GM21381 (cell line): ENCODE results near the gene CDC5L.
"Not testable (repeated sequence)": the region's sequence is repeated elsewhere in the genome, so short reads cannot be mapped to it uniquely, and the experiment has no call there.

ENCODE experiments used
- ATAC-seq: cut with Tn5 transposase; IDR thresholded peaks from one replicate; pipeline ENCODE4 v1.9.1; 2021; ENCODE audit warnings: mild to moderate bottlenecking, moderate library complexity; ENCODE audit not compliant: unreplicated experiment

Gene CDC5L

DNA sequence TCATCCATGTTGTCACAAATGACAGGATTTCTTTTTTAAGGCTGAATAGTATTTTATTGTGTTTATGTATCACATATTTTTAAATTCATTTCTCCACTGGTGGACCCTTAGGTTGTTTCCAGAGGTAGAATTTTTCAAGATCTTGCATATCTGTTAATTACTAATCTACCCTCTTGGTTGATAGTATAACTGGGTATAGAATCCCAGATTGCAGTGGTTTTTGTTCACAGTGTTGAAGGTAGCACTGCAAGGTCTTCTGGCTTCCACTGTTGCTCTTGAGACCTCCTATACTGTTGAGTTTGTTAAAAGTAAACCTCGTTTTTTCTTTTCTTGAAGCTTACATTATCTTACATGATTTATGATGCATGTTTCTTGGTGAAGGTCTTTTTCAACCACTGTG lies 22.9 kb downstream of the CDC5L start:
- no peak for ATAC-seq

GRCh38 chr6:44411141-44411540 lies 23.6 kb downstream of the CDC5L start:
- ATAC-seq: no peak

DNA sequence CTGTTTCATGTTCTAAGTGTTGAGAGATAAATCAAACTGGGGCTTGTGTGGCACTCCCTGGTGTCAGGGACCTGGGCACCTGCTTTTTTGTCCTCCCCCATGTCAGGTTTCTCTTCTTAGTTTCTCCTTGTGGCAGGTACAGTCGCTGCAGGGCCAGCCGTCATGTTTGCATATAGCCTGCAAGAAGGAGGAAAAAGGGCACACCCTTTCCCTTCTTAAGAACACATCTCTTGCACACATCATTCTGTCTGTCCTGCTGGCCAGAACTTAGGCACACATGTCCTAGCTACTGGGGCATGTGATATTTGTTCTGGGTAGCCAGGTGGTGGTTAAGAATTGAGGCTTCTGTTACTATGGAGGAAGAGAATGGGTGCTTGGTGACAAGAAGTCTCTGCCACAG lies 27.9 kb downstream of the CDC5L start:
- ATAC-seq: no peak

DNA sequence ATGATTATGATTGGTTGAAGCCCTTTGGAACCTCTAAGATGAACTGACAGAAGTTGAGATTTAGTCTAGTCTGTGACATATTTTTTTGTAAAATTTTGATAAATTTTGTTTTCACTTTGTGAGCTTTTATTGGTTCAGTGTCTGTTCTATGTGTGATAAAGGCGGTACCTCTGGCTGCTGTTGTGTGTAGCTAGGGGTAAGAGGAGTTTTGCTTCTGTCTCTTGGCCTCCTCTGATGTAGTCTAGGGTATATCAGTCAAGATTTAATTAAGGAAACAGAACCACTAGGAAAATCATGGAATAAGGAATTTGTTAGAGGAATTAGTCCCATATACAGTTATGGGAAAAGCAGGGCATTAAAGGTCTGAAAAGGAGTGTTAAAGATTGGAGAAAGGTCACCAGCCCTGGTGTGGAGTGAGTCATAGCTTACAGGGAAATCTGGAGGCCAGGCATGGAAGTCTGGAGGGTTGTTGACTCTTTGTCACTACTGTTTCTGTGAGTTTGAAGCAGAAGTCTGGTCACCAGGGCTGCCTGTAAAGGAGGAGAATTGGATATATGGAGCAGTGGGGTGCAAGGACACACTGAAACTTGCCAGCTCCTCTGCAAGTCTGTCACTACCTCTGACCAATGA lies 28.5 kb downstream of the CDC5L start:
- no peak for ATAC-seq

DNA sequence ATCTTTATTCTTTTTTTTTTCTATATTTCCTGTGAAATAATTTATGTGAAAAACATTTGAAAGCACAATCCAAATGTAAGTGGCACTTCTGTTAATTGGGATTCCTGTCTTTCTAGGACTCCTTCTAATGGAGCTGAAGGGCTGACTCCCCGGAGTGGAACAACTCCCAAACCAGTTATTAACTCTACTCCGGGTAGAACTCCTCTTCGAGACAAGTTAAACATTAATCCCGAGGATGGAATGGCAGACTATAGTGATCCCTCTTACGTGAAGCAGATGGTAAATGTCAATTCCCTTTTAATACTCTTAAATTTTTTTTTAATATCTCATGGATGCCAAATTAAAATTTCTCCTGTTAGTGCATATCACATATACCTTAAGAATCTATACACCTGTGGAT lies 35.0 kb downstream of the CDC5L start:
- no peak for ATAC-seq

DNA sequence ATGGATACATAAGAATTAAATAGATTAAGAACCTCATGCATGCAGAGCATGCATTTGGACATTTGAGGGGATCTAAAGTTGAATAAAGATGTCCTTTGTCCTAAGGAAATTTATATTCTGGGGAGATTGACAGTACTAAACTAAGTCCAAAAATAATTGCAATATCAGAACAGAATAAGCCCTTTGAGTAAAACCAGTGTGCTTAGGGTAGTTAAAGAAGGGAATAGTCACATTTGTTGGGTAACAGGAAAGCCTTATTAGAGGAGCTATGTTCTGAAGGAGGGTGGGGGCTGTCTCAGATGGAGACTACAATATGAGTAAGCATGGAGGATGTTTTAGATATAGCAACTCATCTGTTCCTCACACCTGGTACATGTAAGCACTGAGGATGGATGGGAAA lies 35.8 kb downstream of the CDC5L start:
- no peak for ATAC-seq

DNA sequence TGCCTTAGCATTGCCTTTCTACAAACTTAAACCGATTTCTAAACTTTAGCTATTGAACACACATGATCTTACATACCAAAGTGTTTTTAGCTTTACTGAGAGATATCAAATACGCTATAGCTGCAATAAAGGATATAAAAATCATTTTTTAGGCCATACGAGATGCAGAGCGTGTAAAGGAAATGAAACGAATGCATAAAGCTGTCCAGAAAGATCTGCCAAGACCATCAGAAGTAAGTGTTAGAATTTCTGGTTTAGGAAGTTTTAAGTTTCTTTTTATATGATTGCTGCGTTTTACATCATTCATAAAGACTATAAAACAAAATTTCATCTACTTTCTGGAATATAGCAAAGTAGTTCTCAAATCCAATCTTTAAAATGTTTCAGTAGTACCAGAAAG lies 38.4 kb downstream of the CDC5L start:
- no peak for ATAC-seq

- no peak for ATAC-seq
These were observed 41.2 kb downstream of the CDC5L start for GRCh38 chr6:44428682-44429081.

DNA sequence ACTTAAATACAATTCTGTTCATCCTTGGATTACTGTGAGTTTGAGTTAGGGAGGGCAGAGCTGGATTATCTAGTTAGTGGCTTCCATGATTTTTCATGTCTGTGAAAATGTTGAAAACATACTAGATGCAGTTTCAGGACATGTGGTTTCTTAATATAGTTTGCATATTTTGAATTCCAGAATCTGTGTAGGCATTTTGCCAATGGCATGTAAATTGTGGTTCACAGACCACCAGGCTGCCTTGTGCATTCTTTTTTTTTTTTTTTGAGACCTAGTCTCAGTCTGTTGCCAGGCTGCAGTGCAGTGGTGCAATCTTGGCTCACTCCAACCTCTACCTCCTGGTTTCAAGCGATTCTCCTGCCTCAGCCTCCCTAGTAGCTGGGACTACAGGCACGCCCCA lies 42.8 kb downstream of the CDC5L start:
- ATAC-seq: no peak

GRCh38 chr6:44431118-44431725 lies 43.7 kb downstream of the CDC5L start:
- no peak for ATAC-seq

DNA sequence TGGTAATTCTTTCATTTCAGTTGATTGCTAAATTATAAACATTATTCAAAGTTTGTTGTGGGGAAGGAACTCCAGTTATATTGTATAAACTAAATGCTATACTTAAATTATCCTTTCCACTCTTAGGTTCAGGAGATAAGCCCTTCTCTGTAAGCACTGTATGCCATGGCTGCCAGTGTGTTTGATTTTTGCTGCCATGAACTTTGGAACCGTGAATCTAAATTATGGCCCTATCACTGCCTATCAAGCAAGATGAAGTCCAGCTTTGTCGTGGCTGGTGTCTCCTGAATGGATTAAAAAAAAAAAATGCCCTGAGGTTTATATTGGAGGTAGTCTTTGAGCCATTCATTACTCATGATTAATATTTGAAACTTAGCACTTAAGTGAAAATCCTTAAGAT lies 44.7 kb downstream of the CDC5L start:
- ATAC-seq: no peak

GRCh38 chr6:44432726-44433125 lies 45.2 kb downstream of the CDC5L start:
- no peak for ATAC-seq

- ATAC-seq: no peak
These were observed 48.0 kb downstream of the CDC5L start for GRCh38 chr6:44435500-44435899.

GRCh38 chr6:44438827-44439226 lies 51.3 kb downstream of the CDC5L start:
- no peak for ATAC-seq

DNA sequence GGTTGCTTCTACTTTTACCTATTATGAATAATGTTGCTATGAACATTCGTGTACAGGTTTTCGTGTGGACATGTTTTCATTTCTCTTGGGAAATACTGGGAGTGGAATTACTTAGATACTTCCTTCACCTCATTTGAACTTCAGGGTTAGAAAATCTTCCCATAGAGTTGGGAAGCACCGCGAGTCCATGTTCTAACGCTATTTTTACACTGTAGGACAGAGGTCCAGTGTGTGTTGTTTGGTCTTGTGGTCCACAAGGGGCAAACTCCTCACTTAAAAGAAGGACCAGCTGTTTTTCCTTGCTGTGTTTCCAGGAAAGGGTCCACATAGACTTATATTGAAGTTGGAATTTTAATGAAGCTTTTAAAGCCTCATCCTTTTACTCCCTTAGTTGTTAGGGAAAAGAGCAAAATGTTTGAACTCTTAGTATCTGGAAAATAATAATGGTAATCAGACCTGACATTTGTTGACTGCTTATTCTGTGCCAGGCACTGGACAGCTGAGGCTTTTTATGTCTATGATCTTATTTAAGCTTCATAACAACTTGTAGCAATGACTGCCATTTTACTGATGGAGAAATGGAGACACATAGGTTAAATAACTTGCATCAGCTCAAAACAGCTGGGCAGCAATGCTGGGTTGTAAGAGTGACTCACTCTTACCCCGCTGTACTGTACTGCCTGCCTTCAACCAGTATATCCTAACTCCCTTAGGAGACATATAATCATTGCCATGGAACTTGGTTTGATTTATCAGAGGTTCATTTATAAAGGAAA lies 52.0 kb downstream of the CDC5L start:
- no peak for ATAC-seq

GRCh38 chr6:44441091-44441855 lies 53.8 kb downstream of the CDC5L start:
- no peak for ATAC-seq

DNA sequence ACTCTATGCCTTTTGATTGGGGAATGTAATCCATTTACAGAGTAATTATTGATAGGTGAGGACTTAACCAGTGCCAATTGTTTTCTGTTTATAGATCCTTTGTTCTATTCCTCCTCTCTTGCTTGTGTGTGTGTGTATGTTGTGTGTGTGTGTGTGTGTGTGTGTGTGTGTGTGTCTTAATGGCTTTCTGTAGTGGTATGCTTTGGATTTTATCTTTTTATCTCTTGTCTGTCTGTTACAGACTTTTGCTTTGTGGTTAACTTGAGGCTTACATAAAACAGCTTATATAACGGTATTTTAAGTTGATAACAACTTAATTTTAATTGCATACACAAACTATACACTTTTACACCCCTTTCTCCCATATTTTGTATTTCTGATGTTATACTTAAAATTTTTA lies 54.7 kb downstream of the CDC5L start:
- no peak for ATAC-seq

DNA sequence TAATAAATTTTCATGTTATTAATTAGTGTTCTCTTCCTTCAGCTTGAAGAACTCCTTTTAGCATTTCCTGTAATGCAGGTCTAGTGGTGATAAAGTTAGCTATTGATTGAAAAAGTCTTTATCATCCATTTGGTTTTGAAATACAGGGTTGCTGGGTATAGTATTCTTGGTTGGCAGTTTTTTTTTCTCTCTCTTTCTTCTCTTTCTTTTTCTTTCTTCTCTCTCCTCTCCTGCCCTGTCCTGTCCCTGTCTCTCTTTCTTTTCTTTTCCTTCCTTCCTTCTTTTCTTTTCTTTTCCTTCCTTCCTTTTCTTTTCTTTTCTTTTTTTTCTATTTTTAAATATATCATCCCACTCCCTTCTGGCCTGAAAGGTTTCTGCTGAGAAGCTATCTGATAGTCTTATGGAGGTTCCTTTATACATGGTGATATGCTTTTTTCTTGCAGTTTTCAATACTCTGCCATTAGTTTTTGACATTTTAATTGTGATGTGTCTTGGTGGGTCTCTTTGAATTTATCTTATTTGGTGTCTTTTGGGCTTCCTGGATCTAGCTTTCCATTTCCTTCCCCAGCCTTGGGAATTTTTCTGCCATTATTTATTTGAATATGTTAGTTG lies 55.4 kb downstream of the CDC5L start:
- no peak for ATAC-seq

DNA sequence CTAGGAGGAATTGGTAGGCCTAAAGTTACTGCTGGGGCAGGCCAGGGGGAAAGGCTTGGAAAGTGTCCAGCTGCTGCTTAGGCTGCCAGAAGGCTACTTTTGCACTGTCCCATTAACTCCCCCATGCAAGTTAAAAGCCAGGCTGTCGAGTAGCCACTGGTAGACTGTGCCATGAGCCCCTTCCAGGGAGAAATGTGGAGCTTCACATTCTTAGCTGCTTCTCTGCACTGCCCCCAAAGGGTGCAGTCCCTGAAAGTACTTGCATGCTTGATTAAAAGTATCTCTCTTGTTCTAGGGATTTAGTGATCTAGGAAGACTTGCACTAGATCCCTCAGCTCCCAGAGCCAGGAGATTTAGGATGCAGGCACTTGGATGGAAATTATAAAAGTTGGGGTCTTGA lies 57.3 kb downstream of the CDC5L start:
- no peak for ATAC-seq

DNA sequence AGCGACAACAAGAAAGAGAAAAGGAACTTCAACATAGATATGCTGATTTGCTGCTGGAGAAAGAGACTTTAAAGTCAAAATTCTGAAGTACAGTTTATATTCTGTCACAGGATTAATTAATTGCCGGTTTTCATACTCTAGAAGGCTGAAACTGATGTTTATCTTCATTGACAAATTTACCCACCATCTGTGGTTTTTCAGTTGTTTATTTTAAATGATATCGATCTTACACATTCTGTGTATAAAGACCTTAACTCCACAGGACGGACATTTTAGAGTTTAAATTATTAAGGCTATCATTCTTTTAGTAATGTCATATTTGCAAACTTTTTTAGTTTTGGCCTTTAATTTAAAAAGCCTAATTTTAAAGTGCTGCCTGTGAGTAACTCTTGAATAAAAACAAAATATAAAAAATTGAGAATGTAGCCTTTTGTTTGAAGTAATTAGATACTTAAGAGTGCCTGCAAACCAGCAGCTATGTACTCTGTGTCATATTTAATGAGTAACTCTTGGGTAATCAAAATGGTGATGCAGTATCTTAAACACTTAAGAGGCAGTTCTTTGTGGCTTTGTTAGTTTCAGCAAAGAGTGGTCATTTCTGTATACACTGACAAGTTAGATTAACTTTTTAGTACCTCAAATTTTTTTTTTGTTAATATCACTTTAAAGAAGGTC lies 59.3 kb downstream of the CDC5L start:
- ATAC-seq: no peak

DNA sequence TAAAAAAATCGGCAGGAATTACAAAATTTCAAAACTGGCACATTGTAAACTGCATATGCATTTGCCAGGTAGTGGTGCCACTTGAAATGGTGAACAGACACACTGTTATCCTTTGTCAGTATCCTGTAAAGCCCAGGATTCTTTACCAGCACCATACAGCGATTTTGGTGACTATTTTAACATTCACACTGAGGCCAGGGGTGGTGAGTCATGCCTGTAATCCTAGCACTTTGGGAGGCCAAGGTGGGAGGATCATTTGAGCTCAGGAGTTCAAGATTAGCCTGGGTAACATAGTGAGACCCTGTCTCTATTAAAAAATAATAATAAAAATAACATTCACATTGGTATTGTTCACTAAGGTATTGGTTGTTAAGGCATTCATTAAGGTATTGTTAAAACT lies 61.7 kb downstream of the CDC5L start:
- ATAC-seq: not testable (repeated sequence)
